H9 (cell line): ENCODE measurements around the gene HAT1. TPM values are rescaled to one million over a fixed set of nuclear protein-coding genes. Genes with fewer than 3 reads are reported as not detected.

Experiments used
- DNase-seq: peaks from one replicate; pipeline ENCODE4 v3.0.0-alpha.2; 2017
- H2AFZ ChIP-seq: one replicate; pipeline ENCODE4 v1.6.1; 2013; ENCODE audit warnings: mild to moderate bottlenecking, low read length, control low read depth, moderate library complexity
- H2AK5ac ChIP-seq: 2 replicates; pipeline ENCODE4 v1.6.1; 2013; ENCODE audit warnings: low read length, control low read depth, mixed read lengths; ENCODE audit not compliant: insufficient read length
- H2BK120ac ChIP-seq: one replicate; pipeline ENCODE4 v1.6.1; 2013; ENCODE audit warnings: low read depth, mild to moderate bottlenecking, low read length, control low read depth, inconsistent platforms; ENCODE audit not compliant: poor library complexity, severe bottlenecking
- H2BK12ac ChIP-seq: 2 replicates; pipeline ENCODE4 v1.6.1; 2013; ENCODE audit warnings: low read length, control low read depth, mixed read lengths, low read depth; ENCODE audit not compliant: insufficient read length
- H2BK15ac ChIP-seq: 2 replicates; pipeline ENCODE4 v1.6.1; 2013; ENCODE audit warnings: low read depth, low read length, control low read depth
- H2BK20ac ChIP-seq: one replicate; pipeline ENCODE4 v1.6.1; 2013; ENCODE audit warnings: low read depth, mild to moderate bottlenecking, low read length, control low read depth, inconsistent platforms; ENCODE audit not compliant: poor library complexity, severe bottlenecking
- H2BK5ac ChIP-seq: 2 replicates; pipeline ENCODE4 v1.6.1; 2013; ENCODE audit warnings: low read length, control low read depth, mixed read lengths; ENCODE audit not compliant: insufficient read length
- H3K14ac ChIP-seq: 2 replicates; pipeline ENCODE4 v1.6.1; 2013; ENCODE audit warnings: low read length, control low read depth; ENCODE audit not compliant: insufficient read depth
- H3K18ac ChIP-seq: 2 replicates; pipeline ENCODE4 v1.6.1; 2013; ENCODE audit warnings: low read depth, mild to moderate bottlenecking, mixed read lengths, low read length, control low read depth; ENCODE audit not compliant: insufficient read length
- H3K23ac ChIP-seq: 2 replicates; pipeline ENCODE4 v1.6.1; 2013; ENCODE audit warnings: low read length, control low read depth, mixed read lengths, low read depth; ENCODE audit not compliant: insufficient read length
- H3K23me2 ChIP-seq: 2 replicates; pipeline ENCODE4 v1.6.1; 2013; ENCODE audit warnings: low read depth, mild to moderate bottlenecking, mixed read lengths, low read length, control low read depth; ENCODE audit not compliant: insufficient read length, poor library complexity, severe bottlenecking
- H3K27ac ChIP-seq: 2 replicates; pipeline ENCODE4 v1.5.1; 2013; ENCODE audit warnings: low read length, control low read depth, mixed read lengths, low read depth; ENCODE audit not compliant: insufficient read length
- H3K27me3 ChIP-seq: 2 replicates; pipeline ENCODE4 v1.6.1; 2013; ENCODE audit warnings: low read length, control low read depth, inconsistent platforms; ENCODE audit not compliant: insufficient read depth
- H3K4ac ChIP-seq: 2 replicates; pipeline ENCODE4 v1.6.1; 2013; ENCODE audit warnings: low read depth, mild to moderate bottlenecking, control low read depth, inconsistent platforms, low read length, moderate library complexity
- H3K4me1 ChIP-seq: 2 replicates; pipeline ENCODE4 v1.6.1; 2013; ENCODE audit warnings: low read length, control low read depth, inconsistent platforms; ENCODE audit not compliant: insufficient read depth
- H3K4me2 ChIP-seq: 2 replicates; pipeline ENCODE4 v1.6.1; 2013; ENCODE audit warnings: low read length, control low read depth, mixed read lengths; ENCODE audit not compliant: insufficient read length, insufficient read depth
- H3K56ac ChIP-seq: 2 replicates; pipeline ENCODE4 v1.6.1; 2013; ENCODE audit warnings: low read depth, mild to moderate bottlenecking, mixed read lengths, low read length, control low read depth; ENCODE audit not compliant: insufficient read length
- H3K79me1 ChIP-seq: 2 replicates; pipeline ENCODE4 v1.6.1; 2013; ENCODE audit warnings: low read depth, mild to moderate bottlenecking, moderate library complexity, low read length, control low read depth, inconsistent platforms; ENCODE audit not compliant: insufficient read depth, poor library complexity, severe bottlenecking
- H3K79me2 ChIP-seq: 2 replicates; pipeline ENCODE4 v1.6.1; 2013; ENCODE audit warnings: low read length, control low read depth, inconsistent platforms; ENCODE audit not compliant: insufficient read depth
- H3K9ac ChIP-seq: 2 replicates; pipeline ENCODE4 v1.6.1; 2013; ENCODE audit warnings: low read length, control low read depth, mixed read lengths; ENCODE audit not compliant: insufficient read length; ENCODE audit errors: extremely low read depth
- H3K9me3 ChIP-seq: one replicate; pipeline ENCODE4 v1.6.1; 2013; ENCODE audit warnings: low read depth, low read length, inconsistent platforms; ENCODE audit not compliant: control insufficient read depth
- H3T11ph ChIP-seq: one replicate; pipeline ENCODE4 v1.6.1; 2013; ENCODE audit warnings: mild to moderate bottlenecking, low read length, control low read depth, inconsistent platforms
- H4K20me1 ChIP-seq: one replicate; pipeline ENCODE4 v1.6.1; 2013; ENCODE audit not compliant: control insufficient read depth, insufficient read length, insufficient read depth
- H4K5ac ChIP-seq: 2 replicates; pipeline ENCODE4 v1.6.1; 2013; ENCODE audit warnings: low read depth, mild to moderate bottlenecking, mixed read lengths, low read length, control low read depth; ENCODE audit not compliant: insufficient read length
- H4K8ac ChIP-seq: replicated peaks from 2 replicates; pipeline ENCODE4 v1.6.1; 2013; ENCODE audit warnings: low read length, control low read depth, mixed read lengths, low read depth; ENCODE audit not compliant: insufficient read length
- H4K91ac ChIP-seq: 2 replicates; pipeline ENCODE4 v1.6.1; 2013; ENCODE audit warnings: low read depth, mild to moderate bottlenecking, moderate library complexity, mixed read lengths, low read length, control low read depth; ENCODE audit not compliant: insufficient read length
- H3K27ac Mint-ChIP-seq, 3 experiments: 2 replicates in 2 of 3; 3 replicates in 1 of 3; pipeline ENCODE4 v1.8.0; 2020 to 2021; ENCODE audit warnings: mixed read lengths in 3 of 3, mild to moderate bottlenecking in 1 of 3, moderate library complexity in 1 of 3
- H3K27me3 Mint-ChIP-seq: 2 replicates; pipeline ENCODE4 v1.8.0; 2021; ENCODE audit warnings: low read depth, mild to moderate bottlenecking, moderate library complexity, mixed read lengths
- H3K36me3 Mint-ChIP-seq, 3 experiments: 2 replicates in 2 of 3; 3 replicates in 1 of 3; pipeline ENCODE4 v1.8.0; 2020 to 2021; ENCODE audit warnings: low read depth in 3 of 3, mixed read lengths in 3 of 3; ENCODE audit not compliant: insufficient read depth in 1 of 3
- H3K4me1 Mint-ChIP-seq, 2 experiments: 2 replicates each; pipeline ENCODE4 v1.8.0; 2020; ENCODE audit warnings: mixed read lengths in 2 of 2
- H3K4me3 Mint-ChIP-seq, 2 experiments: 2 replicates in 1 of 2; 3 replicates in 1 of 2; pipeline ENCODE4 v1.8.0; 2020 to 2021; ENCODE audit warnings: mild to moderate bottlenecking in 2 of 2, mixed read lengths in 2 of 2, moderate library complexity in 1 of 2
- H3K9me3 Mint-ChIP-seq, 2 experiments: 2 replicates in 1 of 2; 3 replicates in 1 of 2; pipeline ENCODE4 v1.8.0; 2020; ENCODE audit warnings: mild to moderate bottlenecking in 2 of 2, mixed read lengths in 2 of 2, moderate library complexity in 1 of 2
- CTCF ChIP-seq: fragments of 200-600 bp; sonication (generic); conservative IDR thresholded peaks from 3 replicates; pipeline ENCODE4 v1.8.0; 2021; ENCODE audit warnings: antibody characterized with exemption, mild to moderate bottlenecking
- WGBS: extraction: QIAGEN DNeasy Blood & Tissue Kit; methylation state at CpG from one replicate; pipeline ENCODE4 v1.1.7; 2013; ENCODE audit warnings: missing lambda C conversion rate, low lambda C conversion rate, mixed read lengths; ENCODE audit not compliant: insufficient read length; ENCODE audit errors: extremely low coverage; 5-methylcytosine and 5-hydroxymethylcytosine counted together
- total RNA-seq: library from RNA; stranded (reverse); gene quantifications from 2 replicates; pipeline ENCODE4 v1.2.1, GENCODE V29; 2021

HAT1 gene
- total RNA-seq, 1 experiment from 2014 or later: 73.0 TPM

DNA sequence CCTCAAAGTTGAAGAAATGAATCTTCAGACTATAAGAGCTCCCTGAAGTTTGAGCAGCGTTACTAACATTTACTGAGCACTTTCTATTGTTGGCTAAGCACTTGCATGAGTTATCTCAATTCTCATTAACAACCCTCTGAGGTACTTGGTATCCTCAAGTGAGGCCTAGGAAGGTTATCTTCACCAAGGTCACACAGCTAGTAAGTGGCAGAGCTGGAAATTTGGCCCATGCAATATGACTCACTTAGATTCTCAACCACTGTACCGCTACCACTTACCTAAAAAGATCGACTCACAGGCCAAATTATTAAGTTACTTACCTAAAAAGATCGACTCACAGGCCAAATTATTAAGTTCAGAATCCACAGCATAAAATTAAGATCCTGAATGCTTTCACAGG lies 68.8 kb downstream of the HAT1 start:
- no peak overlapping the region for H2BK20ac ChIP-seq
- TF ChIP-seq CTCF: no peak
- H2AK5ac ChIP-seq: no peak overlapping the region
- H4K5ac ChIP-seq: no peak overlapping the region
- Mint-ChIP-seq H3K4me3 (no peak overlapping the region), H3K27ac (no peak overlapping the region; a peak in 1 of 7 replicates), H3K4me1 (no peaks in the 10 kb centered on the region), H3K36me3 (no peaks in the 10 kb centered on the region), H3K9me3 (no peaks in the 10 kb centered on the region), H3K27me3 (no peaks in the 10 kb centered on the region; the same call in none of the 2 replicates)
- no peak overlapping the region for H3T11ph ChIP-seq
- no peaks in the 10 kb centered on the region for H3K9me3 ChIP-seq
- WGBS: no CpG with 5 or more reads among the region's 4 CpGs
- no peak overlapping the region for H2BK5ac ChIP-seq
- no peaks in the 10 kb centered on the region for H3K79me2 ChIP-seq
- H3K14ac ChIP-seq: no peak overlapping the region
- H4K8ac ChIP-seq: no peak overlapping the region
- H3K4ac ChIP-seq: no peak overlapping the region
- no peaks in the 10 kb centered on the region for H3K23me2 ChIP-seq
- H3K9ac ChIP-seq: no peak overlapping the region
- no peak overlapping the region for H2AFZ ChIP-seq
- H3K4me1 ChIP-seq: no peaks in the 10 kb centered on the region
- H3K4me2 ChIP-seq: no peak overlapping the region
- no peak overlapping the region for H2BK12ac ChIP-seq
- no peak overlapping the region for H4K91ac ChIP-seq
- no peak overlapping the region for H2BK15ac ChIP-seq
- H3K56ac ChIP-seq: no peak overlapping the region
- H2BK120ac ChIP-seq: no peak overlapping the region
- H4K20me1 ChIP-seq: no peaks in the 10 kb centered on the region
- no peaks in the 10 kb centered on the region for H3K79me1 ChIP-seq
- H3K18ac ChIP-seq: no peak overlapping the region
- H3K27me3 ChIP-seq: no peaks in the 10 kb centered on the region
- no peak overlapping the region for H3K27ac ChIP-seq
- H3K23ac ChIP-seq: no peak overlapping the region
- no peak for DNase-seq
